ENCODE measurements around the gene ANO1. TPM values are rescaled to one million over a fixed set of nuclear protein-coding genes. Genes with fewer than 3 reads are reported as not detected.

Gene ANO1
- total and polyA plus RNA-seq, 12 donors, result 0.67 to 6.7 (median 2.2) TPM

DNA sequence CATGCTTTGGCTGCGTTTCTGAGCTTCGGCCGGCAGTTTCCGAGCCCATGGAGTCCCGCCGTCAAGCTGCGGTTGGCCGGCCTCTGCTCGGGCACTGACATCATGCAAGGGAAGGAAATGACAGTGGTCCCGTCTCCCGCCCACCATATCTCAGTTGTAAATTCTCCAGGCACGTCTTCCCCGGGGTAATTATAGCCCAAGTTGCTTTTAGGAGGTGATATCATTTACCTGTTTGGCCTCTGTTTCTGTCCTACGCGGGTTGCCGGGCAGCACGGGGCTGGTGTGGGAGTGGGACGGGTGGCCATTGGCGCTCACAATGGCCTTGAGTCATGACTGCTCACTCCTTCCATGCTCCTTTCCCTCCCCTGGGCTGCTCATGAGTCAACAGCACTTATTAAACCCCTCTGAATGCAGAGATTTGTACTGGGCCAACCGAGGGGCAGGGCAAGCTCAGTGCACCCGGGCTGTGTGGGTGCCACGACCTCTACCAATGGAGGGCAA is 4.2 kb upstream of the ANO1 start:
- no peak for DNase-seq
- H3K27ac ChIP-seq, result no peak overlapping the region
- intact Hi-C loops (cut with DNase I), result no loop called here

DNA sequence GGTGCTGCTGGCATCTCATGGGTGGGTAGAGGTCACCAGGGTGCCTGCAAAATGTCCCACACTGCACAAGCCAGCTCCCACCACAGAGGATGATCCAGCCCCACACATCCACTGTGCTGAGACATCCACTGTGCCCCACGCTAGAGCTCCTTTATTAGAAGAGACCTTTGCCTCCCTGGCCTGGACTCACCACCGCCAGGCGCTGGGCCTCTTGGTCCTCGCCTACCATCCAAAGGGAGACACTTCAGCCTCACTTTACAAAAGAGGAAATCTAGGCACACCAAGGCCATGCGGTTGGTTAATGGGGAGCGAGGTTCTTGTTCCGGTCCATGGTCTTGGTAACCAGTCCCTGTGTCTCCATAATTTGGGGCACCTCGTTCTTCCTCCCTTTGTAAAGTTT is 3.4 kb upstream of the ANO1 start:
- H3K27me3 ChIP-seq, result peaks cover 24% of the 10 kb centered on the region
- no peak for DNase-seq
- no peak overlapping the region for H3K4me3 ChIP-seq
- H3K27ac ChIP-seq, result no peak overlapping the region
- 87 to 94% (median 90%) methylated on average over 7 to 8 of the region's 8 CpGs for WGBS, 4 donors
- H3K4me1 ChIP-seq (replicated peaks in 1 of 2), result no peaks in the 10 kb centered on the region
- no peaks in the 10 kb centered on the region for H3K36me3 ChIP-seq (replicated peaks in 1 of 2)
- intact Hi-C loops (cut with DNase I), result no loop called here
- no peaks in the 10 kb centered on the region for H3K9me3 ChIP-seq (replicated peaks in 1 of 3)
- TF ChIP-seq, protein P1, sequence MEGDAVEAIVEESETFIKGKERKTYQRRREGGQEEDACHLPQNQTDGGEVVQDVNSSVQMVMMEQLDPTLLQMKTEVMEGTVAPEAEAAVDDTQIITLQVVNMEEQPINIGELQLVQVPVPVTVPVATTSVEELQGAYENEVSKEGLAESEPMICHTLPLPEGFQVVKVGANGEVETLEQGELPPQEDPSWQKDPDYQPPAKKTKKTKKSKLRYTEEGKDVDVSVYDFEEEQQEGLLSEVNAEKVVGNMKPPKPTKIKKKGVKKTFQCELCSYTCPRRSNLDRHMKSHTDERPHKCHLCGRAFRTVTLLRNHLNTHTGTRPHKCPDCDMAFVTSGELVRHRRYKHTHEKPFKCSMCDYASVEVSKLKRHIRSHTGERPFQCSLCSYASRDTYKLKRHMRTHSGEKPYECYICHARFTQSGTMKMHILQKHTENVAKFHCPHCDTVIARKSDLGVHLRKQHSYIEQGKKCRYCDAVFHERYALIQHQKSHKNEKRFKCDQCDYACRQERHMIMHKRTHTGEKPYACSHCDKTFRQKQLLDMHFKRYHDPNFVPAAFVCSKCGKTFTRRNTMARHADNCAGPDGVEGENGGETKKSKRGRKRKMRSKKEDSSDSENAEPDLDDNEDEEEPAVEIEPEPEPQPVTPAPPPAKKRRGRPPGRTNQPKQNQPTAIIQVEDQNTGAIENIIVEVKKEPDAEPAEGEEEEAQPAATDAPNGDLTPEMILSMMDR (IDR thresholded peaks at IDR 0.05), result no peak
- no peak for TF ChIP-seq POLR2A (IDR thresholded peaks at IDR 0.05)

More for the DNA sequence above, 4.2 kb upstream of the ANO1 start:
- peaks cover 22% of the 10 kb centered on the region for H3K27me3 ChIP-seq
- no peaks in the 10 kb centered on the region for H3K36me3 ChIP-seq (replicated peaks in 1 of 2)
- no peaks in the 10 kb centered on the region for H3K9me3 ChIP-seq (replicated peaks in 1 of 3)
- TF ChIP-seq, protein P1 (IDR thresholded peaks at IDR 0.05), result no peak
- TF ChIP-seq POLR2A (IDR thresholded peaks at IDR 0.05), result no peak
- no peak overlapping the region for H3K4me3 ChIP-seq
- WGBS, 4 donors, result 35 to 45% (median 40%) methylated on average over 7 to 22 of the region's 22 CpGs
- H3K4me1 ChIP-seq (replicated peaks in 1 of 2), result no peaks in the 10 kb centered on the region

DNA sequence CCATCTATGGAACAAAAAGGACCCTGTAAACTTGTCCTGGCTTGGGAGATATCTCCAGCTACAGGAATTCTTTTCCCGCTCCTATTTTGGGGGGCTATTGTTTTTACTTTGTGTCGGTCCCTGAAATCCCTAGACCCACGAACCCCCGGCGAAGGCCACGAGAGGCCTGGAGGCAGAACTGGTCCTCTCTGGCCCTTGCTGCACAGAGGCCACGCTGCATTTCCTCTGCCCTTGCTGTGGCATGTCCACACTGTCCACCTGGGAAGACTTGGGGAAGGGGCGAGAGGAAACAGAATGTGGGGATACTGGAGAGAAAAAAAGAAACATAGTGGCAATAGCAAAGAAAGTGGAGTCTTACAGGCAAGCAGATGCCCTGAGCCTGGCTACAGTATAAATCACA is 2.3 kb upstream of the ANO1 start:
- H3K9me3 ChIP-seq (replicated peaks in 1 of 3), result no peaks in the 10 kb centered on the region
- no peak overlapping the region for H3K4me3 ChIP-seq
- H3K27ac ChIP-seq, result no peak overlapping the region
- no peak for DNase-seq
- TF ChIP-seq, protein P1 (IDR thresholded peaks at IDR 0.05), result no peak
- no peak for TF ChIP-seq POLR2A (IDR thresholded peaks at IDR 0.05)
- peaks cover 27% of the 10 kb centered on the region for H3K27me3 ChIP-seq
- intact Hi-C loops (cut with DNase I), result no loop called here
- 79 to 83% (median 82%) methylated on average over 8 of the region's 8 CpGs for WGBS, 4 donors
- H3K4me1 ChIP-seq (replicated peaks in 1 of 2), result no peaks in the 10 kb centered on the region
- H3K36me3 ChIP-seq (replicated peaks in 1 of 2), result no peaks in the 10 kb centered on the region

DNA sequence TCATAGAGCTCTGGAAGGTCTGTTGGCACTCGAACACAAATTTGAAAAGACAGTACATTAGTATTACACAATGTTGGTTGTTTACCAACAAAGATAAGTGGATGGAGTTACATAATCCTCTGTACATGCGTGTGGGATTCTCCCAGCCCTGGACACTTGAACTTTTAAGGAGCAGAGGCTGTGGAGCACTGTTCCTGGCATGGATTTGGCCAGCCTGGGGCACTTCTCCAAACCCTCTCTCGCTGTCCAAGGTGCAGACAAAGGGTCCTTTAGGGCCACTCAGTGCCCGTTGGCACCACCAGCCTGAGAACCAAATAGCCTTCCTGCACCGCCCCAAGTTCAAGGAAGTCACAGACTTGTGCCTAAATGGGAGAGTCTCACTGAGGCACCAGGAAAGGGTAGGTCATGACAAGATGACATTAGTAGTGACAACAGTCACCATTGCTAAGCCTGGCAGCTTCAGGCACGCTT is 1.6 kb upstream of the ANO1 start:
- intact Hi-C loops (cut with DNase I), result no loop called here
- TF ChIP-seq, protein P1 (IDR thresholded peaks at IDR 0.05), result no peak
- TF ChIP-seq POLR2A (IDR thresholded peaks at IDR 0.05), result no peak
- Histone ChIP-seq H3K4me1 (replicated peaks in 1 of 2) (no peaks in the 10 kb centered on the region), H3K27ac (no peak overlapping the region), H3K36me3 (replicated peaks in 1 of 2) (no peaks in the 10 kb centered on the region), H3K4me3 (no peak overlapping the region), H3K27me3 (peaks cover 27% of the 10 kb centered on the region), H3K9me3 (replicated peaks in 1 of 3) (no peaks in the 10 kb centered on the region)
- WGBS, 4 donors, result 37 to 74% (median 60%) methylated on average over 5 to 6 of the region's 6 CpGs
- DNase-seq, result no peak
